ENCODE measurements around the gene PAQR6.

GRCh38 chr1:156258859-156259258 lies 11.0 kb upstream of the PAQR6 start:
- no peak for TF ChIP-seq CTCF (IDR thresholded peaks at IDR 0.05; ENCODE audit: insufficient read depth, low read length)
- no peak for TF ChIP-seq POLR2AphosphoS5 (IDR thresholded peaks at IDR 0.05; ENCODE audit: low read depth)
